ENCODE data around the gene KLC1.

- no peak for TF ChIP-seq USF2 (IDR thresholded peaks at IDR 0.05)
- no peak for TF ChIP-seq TP53 (CRISPR knock-in tag; IDR thresholded peaks at IDR 0.05)
- TF ChIP-seq CTCF (IDR thresholded peaks at IDR 0.05), result no peak
- no peak for TF ChIP-seq EHMT2 (IDR thresholded peaks at IDR 0.05; ENCODE audit: low read depth)
- no peak for TF ChIP-seq SMC3 (IDR thresholded peaks at IDR 0.05)
- TF ChIP-seq MYC (IDR thresholded peaks at IDR 0.05; ENCODE audit: borderline replicate concordance, low read length), result no peak
- no peak for TF ChIP-seq EP300 (IDR thresholded peaks at IDR 0.05)
- no peak for TF ChIP-seq MAX (IDR thresholded peaks at IDR 0.05)
- TF ChIP-seq POLR2A (IDR thresholded peaks at IDR 0.05; ENCODE audit: low read length), result no peak
- no peak for TF ChIP-seq ZFP36 (IDR thresholded peaks at IDR 0.05; ENCODE audit: borderline replicate concordance, partially characterized antibody)
- no peak for TF ChIP-seq HOXA7 (CRISPR knock-in tag; IDR thresholded peaks at IDR 0.05)
- no peak for TF ChIP-seq CEBPB (IDR thresholded peaks at IDR 0.05)
- TF ChIP-seq BCL3 (IDR thresholded peaks at IDR 0.05), result no peak
Observed at GRCh38 chr14:103671911-103672310, 42.9 kb downstream of the KLC1 start.

Measured in A549 (cell line).